Ishikawa (cell line): ENCODE data around the gene TRIO.

Experiments used
- CEBPB ChIP-seq: IDR thresholded peaks from 2 replicates; pipeline ENCODE4 v1.6.1; 2012
- CREB1 ChIP-seq: IDR thresholded peaks from 2 replicates; pipeline ENCODE4 v1.6.1; 2012; ENCODE audit warnings: low read depth
- EGR1 ChIP-seq: IDR thresholded peaks from 2 replicates; pipeline ENCODE4 v1.6.1; 2012
- EP300 ChIP-seq: IDR thresholded peaks from 2 replicates; pipeline ENCODE4 v1.6.1; 2012; ENCODE audit warnings: borderline replicate concordance
- FOXM1 ChIP-seq: IDR thresholded peaks from 2 replicates; pipeline ENCODE4 v1.6.1; 2012; ENCODE audit warnings: low read depth, borderline replicate concordance
- MAX ChIP-seq: IDR thresholded peaks from 2 replicates; pipeline ENCODE4 v1.6.1; 2012
- NFIC ChIP-seq: IDR thresholded peaks from 2 replicates; pipeline ENCODE4 v1.6.1; 2012
- RAD21 ChIP-seq: IDR thresholded peaks from 2 replicates; pipeline ENCODE4 v1.6.1; 2012; ENCODE audit warnings: low read depth
- REST ChIP-seq: IDR thresholded peaks from 2 replicates; pipeline ENCODE4 v1.6.1; 2012; ENCODE audit warnings: low read depth, mild to moderate bottlenecking
- TAF1 ChIP-seq: IDR thresholded peaks from 2 replicates; pipeline ENCODE4 v1.6.1; 2012; ENCODE audit warnings: low read depth, mild to moderate bottlenecking
- TCF12 ChIP-seq: IDR thresholded peaks from 2 replicates; pipeline ENCODE4 v1.6.1; 2012; ENCODE audit warnings: low read depth
- TEAD4 ChIP-seq: IDR thresholded peaks from 2 replicates; pipeline ENCODE4 v1.6.1; 2012
- YY1 ChIP-seq: IDR thresholded peaks from 2 replicates; pipeline ENCODE4 v1.6.1; 2012; ENCODE audit warnings: low read depth
- ZBTB7A ChIP-seq: IDR thresholded peaks from 2 replicates; pipeline ENCODE4 v1.6.1; 2012; ENCODE audit warnings: low read depth
- TF ChIP-seq, protein P1 (sequence below): IDR thresholded peaks from 2 replicates; pipeline ENCODE4 v1.6.1; 2012

Gene TRIO

GRCh38 chr5:14197056-14197455, 53.9 kb downstream of the TRIO start:
- TF ChIP-seq CREB1 (no peak), FOXM1 (no peak), YY1 (no peak)

- no peak for TF ChIP-seq EGR1
- no peak for TF ChIP-seq NFIC
- no peak for TF ChIP-seq MAX
- TF ChIP-seq TCF12 = no peak
- no peak for TF ChIP-seq EP300
- no peak for TF ChIP-seq TAF1
- TF ChIP-seq REST = no peak
- no peak for TF ChIP-seq YY1
- TF ChIP-seq CEBPB = no peak
- no peak for TF ChIP-seq TEAD4
- TF ChIP-seq FOXM1 = no peak
- TF ChIP-seq, protein P1, sequence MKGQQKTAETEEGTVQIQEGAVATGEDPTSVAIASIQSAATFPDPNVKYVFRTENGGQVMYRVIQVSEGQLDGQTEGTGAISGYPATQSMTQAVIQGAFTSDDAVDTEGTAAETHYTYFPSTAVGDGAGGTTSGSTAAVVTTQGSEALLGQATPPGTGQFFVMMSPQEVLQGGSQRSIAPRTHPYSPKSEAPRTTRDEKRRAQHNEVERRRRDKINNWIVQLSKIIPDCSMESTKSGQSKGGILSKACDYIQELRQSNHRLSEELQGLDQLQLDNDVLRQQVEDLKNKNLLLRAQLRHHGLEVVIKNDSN = no peak
- no peak for TF ChIP-seq CREB1
- no peak for TF ChIP-seq RAD21
- TF ChIP-seq ZBTB7A = no peak
Measured at GRCh38 chr5:14199902-14200301, 56.8 kb downstream of the TRIO start.

- no peak for TF ChIP-seq NFIC
Measured at GRCh38 chr5:14200312-14200990, 57.3 kb downstream of the TRIO start.

GRCh38 chr5:14201325-14202045, 58.3 kb downstream of the TRIO start:
- TF ChIP-seq CREB1 (no peak), MAX (no peak), YY1 (no peak), FOXM1 (no peak), NFIC (no peak), CEBPB (no peak), TEAD4 (no peak), TCF12 (no peak), RAD21 (no peak), TAF1 (no peak), ZBTB7A (no peak), REST (no peak), EP300 (no peak), EGR1 (no peak)
- TF ChIP-seq, protein P1 = no peak

DNA sequence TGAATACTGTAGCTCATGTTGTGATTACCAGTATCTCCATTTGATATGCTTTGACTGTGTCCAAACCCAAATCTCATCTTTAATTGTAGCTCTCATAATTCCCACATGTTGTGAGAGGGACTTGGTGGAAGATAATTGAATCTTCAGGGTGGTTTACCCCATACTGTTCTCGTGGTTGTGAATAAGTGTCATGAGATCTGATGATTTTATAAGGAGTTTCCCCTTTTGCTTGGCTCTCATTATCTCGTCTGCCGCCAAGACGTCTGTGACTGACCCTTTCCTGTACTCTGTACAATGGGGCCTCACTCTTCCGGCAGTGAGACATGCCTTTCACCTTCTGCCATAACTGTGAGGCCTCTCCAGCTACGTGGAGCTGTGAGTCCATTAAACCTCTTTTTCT, 59.3 kb downstream of the TRIO start:
- TF ChIP-seq EGR1 = no peak
- no peak for TF ChIP-seq FOXM1
- TF ChIP-seq NFIC = no peak
- TF ChIP-seq RAD21 = no peak
- no peak for TF ChIP-seq ZBTB7A
- TF ChIP-seq TAF1 = no peak
- TF ChIP-seq REST = no peak
- TF ChIP-seq TEAD4 = no peak
- no peak for TF ChIP-seq CEBPB
- no peak for TF ChIP-seq MAX
- no peak for TF ChIP-seq EP300
- TF ChIP-seq CREB1 = no peak
- TF ChIP-seq TCF12 = no peak
- no peak for TF ChIP-seq YY1
